Activated T-helper 17 cell treated with anti-CD3 and anti-CD28 coated beads, Interleukin-2, amount 50 U/mL, for 72 hours (primary cell): ENCODE data around the gene CRHBP. TPM values are rescaled to one million over a fixed set of nuclear protein-coding genes. Genes with fewer than 3 reads are reported as not detected.
"Not testable (repeated sequence)": the region's sequence is repeated elsewhere in the genome, so short reads cannot be mapped to it uniquely, and the experiment has no call there.

ENCODE experiments used
- ATAC-seq: fragments of 150-1000 bp; cut with Tn5 transposase; replicated peaks from 2 replicates; pipeline ENCODE4 v1.10.0; 2021; ENCODE audit warnings: mild to moderate bottlenecking, moderate library complexity
- H3K27ac Mint-ChIP-seq: one replicate; pipeline ENCODE4 v1.8.0; 2022; ENCODE audit warnings: mixed read lengths
- H3K27me3 Mint-ChIP-seq: one replicate; pipeline ENCODE4 v1.8.0; 2022; ENCODE audit warnings: mixed read lengths
- H3K36me3 Mint-ChIP-seq: one replicate; pipeline ENCODE4 v1.8.0; 2022; ENCODE audit warnings: low read depth, mild to moderate bottlenecking, mixed read lengths
- H3K4me1 Mint-ChIP-seq: one replicate; pipeline ENCODE4 v1.8.0; 2022; ENCODE audit warnings: mixed read lengths
- H3K4me3 Mint-ChIP-seq: one replicate; pipeline ENCODE4 v1.8.0; 2022; ENCODE audit warnings: mild to moderate bottlenecking, mixed read lengths
- H3K9me3 Mint-ChIP-seq: one replicate; pipeline ENCODE4 v1.8.0; 2022; ENCODE audit warnings: mixed read lengths
- total RNA-seq, 2 donors: library from RNA; stranded (reverse); gene quantifications; one replicate each; pipeline ENCODE4 v1.2.3, GENCODE V29; 2022

The CRHBP gene, protein sequence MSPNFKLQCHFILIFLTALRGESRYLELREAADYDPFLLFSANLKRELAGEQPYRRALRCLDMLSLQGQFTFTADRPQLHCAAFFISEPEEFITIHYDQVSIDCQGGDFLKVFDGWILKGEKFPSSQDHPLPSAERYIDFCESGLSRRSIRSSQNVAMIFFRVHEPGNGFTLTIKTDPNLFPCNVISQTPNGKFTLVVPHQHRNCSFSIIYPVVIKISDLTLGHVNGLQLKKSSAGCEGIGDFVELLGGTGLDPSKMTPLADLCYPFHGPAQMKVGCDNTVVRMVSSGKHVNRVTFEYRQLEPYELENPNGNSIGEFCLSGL
- under 1 TPM; 0.19 to 0.66 TPM for total RNA-seq

DNA sequence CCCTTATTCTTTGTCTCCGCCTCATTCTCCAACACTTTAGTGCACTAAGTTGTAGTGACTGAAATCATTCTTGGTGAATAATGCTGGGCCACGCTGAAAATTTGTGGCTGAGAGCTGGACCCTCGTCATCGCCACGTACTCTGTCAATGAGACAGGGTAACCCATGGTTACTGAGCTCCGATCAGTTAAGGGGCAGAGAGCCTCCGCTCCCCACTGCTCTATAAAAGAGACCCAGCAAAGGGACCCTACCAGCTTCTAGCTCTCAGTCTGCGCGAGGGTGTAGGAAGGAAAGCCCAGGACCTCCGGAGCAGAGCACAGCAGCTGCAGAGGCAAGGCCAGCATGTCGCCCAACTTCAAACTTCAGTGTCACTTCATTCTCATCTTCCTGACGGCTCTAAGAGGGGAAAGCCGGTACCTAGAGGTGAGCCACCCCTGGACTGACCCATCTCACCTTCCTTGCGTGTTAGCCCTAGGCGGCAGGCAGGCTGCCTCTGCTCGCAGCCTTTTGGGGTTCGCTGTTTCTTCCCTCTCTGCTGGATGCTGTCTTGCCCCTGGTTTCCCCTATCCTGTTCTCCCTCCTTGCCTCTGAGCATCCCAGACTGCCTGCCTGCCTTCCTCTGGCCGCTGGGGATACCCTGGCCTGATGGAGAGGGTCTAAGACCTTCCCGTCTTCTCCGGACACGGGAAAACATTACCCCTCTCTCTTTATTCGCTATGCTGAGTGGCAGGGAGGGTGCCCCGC lies at the start of gene CRHBP:
Gene CRHBP (plus strand): TSS at position 251 of the 742 bp plus-strand sequence. CDS start 90 bp downstream, at position 341.
- Mint-ChIP-seq H3K36me3 (no peaks in the 10 kb centered on the region), H3K27me3 (peaks cover 42% of the 10 kb centered on the region), H3K4me3 (no peak within 1 kb of the TSS), H3K4me1 (no peaks in the 10 kb centered on the region), H3K27ac (no peak within 1 kb of the TSS), H3K9me3 (no peaks in the 10 kb centered on the region)
- ATAC-seq = no peak

DNA sequence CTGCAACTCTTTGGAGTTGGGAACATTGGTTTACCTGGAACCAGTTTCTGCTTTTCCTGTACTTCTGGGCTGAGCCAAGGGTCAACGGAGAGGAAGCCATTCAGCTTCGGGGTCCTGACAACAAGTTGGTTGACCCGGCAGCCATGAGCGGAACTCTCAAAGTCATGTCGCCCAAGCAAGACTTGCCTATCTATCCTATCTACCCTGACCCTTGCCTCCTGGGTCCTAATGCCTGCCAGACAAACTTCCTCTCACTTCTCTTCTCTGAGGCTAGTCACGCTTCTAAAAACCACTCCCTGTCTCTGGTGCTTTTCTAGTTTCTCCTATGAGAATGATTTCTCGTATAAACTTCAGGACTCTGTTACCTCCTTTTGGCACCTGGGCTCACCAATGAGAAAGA lies 44.7 kb upstream of the CRHBP start:
- no peak overlapping the region for H3K27ac Mint-ChIP-seq
- peaks cover 4% of the 10 kb centered on the region for H3K27me3 Mint-ChIP-seq
- H3K36me3 Mint-ChIP-seq = no peaks in the 10 kb centered on the region
- H3K4me1 Mint-ChIP-seq = no peaks in the 10 kb centered on the region
- H3K4me3 Mint-ChIP-seq = no peak overlapping the region
- no peaks in the 10 kb centered on the region for H3K9me3 Mint-ChIP-seq
- ATAC-seq = no peak

DNA sequence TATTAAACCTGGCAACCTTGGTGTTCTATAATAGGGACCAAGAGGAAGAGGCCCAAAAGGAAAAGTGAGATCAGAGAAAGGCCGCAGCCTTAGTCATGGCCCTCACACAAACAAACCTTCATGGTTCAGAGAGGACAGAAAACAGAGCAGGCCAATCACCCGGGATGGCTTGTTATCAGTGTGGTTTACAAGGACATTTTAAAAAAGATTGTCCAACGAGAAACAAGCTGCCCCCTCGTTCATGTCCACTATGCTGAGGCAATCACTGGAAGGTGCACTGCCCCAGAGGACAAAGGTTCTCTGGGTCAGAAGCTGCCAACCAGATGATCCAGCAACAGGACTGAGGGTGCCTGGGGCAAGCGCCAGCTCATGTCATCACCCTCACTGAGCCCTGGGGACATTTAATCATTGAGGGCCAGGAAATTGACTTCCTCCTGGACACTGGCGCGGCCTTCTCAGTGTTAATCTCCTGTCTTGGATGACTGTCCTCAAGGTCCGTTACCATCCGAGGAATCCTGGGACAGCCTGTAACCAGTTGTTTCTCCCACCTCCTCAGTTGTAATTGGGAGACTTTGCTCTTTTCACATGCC lies 42.4 kb upstream of the CRHBP start:
- H3K36me3 Mint-ChIP-seq, H3K27ac Mint-ChIP-seq: not testable (repeated sequence)

DNA sequence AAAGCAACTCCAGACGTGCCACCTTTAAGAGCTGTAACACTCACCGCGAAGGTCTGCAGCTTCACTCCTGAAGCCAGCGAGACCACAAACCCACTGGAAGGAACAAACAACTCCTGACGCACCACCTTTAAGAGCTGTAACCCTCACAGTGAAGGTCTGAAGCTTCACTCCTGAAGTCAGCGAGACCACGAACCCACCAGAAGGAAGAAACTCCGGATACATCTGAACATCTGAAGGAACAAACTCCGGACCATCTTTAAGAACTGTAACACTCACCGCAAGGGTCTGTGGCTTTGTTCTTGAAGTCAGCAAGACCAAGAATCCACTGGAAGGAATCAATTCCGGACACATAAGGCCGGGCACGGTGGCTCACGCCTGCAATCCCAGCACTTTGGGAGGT lies 38.2 kb upstream of the CRHBP start:
- H3K4me3 Mint-ChIP-seq, ATAC-seq, H3K9me3 Mint-ChIP-seq, H3K27me3 Mint-ChIP-seq, H3K27ac Mint-ChIP-seq, H3K4me1 Mint-ChIP-seq, H3K36me3 Mint-ChIP-seq: not testable (repeated sequence)

More for the DNA sequence above, 42.4 kb upstream of the CRHBP start:
- not testable (repeated sequence) for H3K27me3 Mint-ChIP-seq, ATAC-seq, H3K9me3 Mint-ChIP-seq, H3K4me1 Mint-ChIP-seq, H3K4me3 Mint-ChIP-seq

DNA sequence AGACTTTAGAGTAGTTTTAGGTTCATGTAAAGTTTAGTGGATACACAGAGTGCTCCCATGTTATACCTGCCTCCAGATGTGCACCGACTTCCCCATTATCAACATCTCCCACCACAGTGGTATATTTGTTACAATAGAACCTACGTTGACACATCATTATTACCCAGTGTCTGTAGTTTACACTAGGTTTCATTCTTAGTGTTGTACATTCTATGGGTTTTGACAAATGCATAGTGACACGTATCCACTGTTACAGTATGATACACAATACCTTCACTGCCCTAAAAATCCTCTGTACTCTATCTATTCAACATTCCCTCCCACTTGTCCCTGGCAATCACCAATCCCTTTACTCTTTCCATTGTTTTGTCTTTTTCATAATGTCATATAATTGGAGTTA lies 34.3 kb upstream of the CRHBP start:
- no peaks in the 10 kb centered on the region for H3K4me1 Mint-ChIP-seq
- ATAC-seq = peak; percentile 66
- no peaks in the 10 kb centered on the region for H3K27me3 Mint-ChIP-seq
- H3K9me3 Mint-ChIP-seq = peaks cover 3% of the 10 kb centered on the region
- no peak overlapping the region for H3K27ac Mint-ChIP-seq
- H3K4me3 Mint-ChIP-seq = no peak overlapping the region
- no peaks in the 10 kb centered on the region for H3K36me3 Mint-ChIP-seq

DNA sequence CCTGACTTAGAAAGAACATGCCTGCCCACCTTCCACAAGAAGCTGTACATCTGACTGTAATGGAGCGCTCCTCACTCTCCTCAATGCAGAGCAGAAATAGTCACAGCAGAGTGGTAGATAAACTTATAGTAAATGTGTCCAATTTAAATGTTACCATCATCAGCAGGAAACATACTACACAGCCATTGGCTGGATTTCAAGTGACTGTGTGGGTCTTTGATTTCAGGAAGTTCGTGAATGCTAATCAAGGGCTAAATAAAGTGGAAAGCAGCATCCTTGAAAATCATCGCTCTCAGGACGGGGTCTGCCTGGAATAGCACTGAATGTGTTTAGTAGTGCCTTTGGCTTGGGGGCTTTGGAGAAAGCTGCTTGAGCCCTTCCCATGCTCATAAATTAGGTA lies 32.4 kb upstream of the CRHBP start:
- no peaks in the 10 kb centered on the region for H3K9me3 Mint-ChIP-seq
- no peaks in the 10 kb centered on the region for H3K36me3 Mint-ChIP-seq
- H3K27me3 Mint-ChIP-seq = no peaks in the 10 kb centered on the region
- no peak for ATAC-seq
- H3K4me1 Mint-ChIP-seq = no peaks in the 10 kb centered on the region
- no peak overlapping the region for H3K4me3 Mint-ChIP-seq
- no peak overlapping the region for H3K27ac Mint-ChIP-seq

DNA sequence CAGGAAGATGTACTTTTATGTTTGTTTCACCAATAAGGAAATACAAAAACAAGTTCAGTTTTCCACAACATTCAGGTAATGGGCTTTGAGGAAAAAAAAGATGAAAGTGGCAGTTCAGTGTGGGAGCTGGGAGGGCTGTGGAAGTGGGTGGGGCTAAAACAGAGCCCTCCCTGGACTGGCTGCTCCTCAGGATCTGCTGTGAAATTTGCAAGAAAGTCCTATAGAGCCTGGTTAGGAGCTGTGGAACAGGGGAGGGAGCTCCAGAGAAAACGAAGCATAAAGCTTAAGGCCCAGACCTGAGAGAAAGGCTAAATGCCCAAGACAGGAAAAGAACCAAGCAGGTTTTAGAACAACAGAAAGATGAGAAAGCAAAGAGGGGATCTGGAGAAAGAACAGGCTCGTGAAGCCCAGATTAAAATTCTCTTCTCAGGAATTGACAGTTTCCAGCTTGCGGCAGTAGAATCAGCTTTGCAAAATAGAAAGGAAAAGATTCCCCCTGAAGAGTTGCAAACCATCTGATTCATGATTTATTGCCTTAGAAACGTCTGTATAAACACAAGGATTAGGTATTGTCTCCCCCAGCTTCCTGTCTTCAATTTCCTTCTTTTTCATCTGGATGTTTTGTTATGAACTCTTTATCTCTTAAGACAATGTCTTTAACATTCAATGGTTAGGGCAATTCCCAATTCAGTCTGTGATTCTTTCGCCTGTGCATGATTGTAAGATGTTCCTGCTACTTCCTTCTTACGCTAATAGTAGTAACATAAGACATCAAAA lies 26.3 kb upstream of the CRHBP start:
- no peak for ATAC-seq
- no peaks in the 10 kb centered on the region for H3K4me1 Mint-ChIP-seq

DNA sequence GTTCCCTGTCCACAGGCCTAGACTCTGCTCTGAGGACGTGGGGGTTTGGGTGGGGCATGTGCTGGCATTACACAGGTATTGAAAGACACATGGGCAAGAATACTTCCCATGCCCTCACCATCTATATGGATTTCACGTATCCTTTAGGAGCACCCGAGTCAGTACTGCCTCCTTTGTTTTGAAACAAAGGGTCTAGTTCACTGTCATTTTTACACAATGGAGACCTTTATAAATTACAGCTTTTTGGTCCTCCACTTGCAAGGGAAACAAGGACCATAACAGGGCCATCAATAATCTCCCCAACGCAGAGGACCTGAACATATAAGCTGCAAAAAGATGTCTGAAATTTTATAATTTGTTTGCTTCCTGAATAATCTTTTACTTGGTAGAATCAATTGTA lies 24.9 kb upstream of the CRHBP start:
- H3K27me3 Mint-ChIP-seq = peaks cover 5% of the 10 kb centered on the region
- H3K4me1 Mint-ChIP-seq = no peaks in the 10 kb centered on the region
- no peaks in the 10 kb centered on the region for H3K36me3 Mint-ChIP-seq
- no peak overlapping the region for H3K4me3 Mint-ChIP-seq
- no peak overlapping the region for H3K27ac Mint-ChIP-seq
- H3K9me3 Mint-ChIP-seq = no peaks in the 10 kb centered on the region
- no peak for ATAC-seq

More for the DNA sequence above, 26.3 kb upstream of the CRHBP start:
- Mint-ChIP-seq H3K4me3 (no peak overlapping the region), H3K9me3 (no peaks in the 10 kb centered on the region), H3K27ac (no peak overlapping the region), H3K27me3 (peaks cover 3% of the 10 kb centered on the region), H3K36me3 (no peaks in the 10 kb centered on the region)

DNA sequence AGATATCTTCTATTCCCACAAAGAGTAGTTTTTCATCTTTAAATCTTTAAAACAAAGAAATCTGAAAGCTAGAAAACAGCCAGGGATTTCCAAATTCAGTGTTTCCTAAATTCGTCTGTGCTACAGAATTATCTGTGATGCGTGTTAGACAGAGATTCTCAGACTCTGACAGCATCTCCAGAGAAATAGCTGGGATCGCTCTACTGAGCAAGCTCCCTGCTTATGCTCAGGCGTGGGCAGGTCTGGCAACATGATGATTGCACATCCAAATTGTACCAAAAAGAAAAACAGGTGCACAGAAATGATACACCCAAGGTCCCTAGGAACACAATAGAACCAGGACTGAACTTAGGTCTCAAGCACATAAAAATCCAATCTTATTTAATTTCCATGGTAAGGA lies 22.8 kb upstream of the CRHBP start:
- H3K9me3 Mint-ChIP-seq = no peaks in the 10 kb centered on the region

DNA sequence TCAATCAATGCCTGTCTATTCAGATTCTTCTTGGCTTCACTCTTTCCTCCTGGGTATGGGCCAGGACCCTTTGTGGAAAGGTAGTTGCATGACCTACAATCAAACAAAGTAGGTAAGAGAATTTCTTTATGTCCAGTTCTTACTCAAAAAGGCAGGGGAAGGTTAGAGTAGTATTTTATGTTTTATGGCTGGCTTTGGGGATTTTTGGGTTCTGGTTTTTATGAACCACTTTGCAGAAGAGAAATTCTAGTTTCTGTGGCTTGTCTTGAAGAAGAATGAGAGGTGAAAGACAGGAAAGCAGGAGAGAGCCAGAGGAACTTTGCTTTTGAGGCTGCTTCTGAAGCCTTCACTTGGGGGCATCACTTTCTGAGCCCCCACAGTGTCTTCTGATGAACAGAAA lies 14.7 kb upstream of the CRHBP start:
- Mint-ChIP-seq H3K27me3 (peaks cover 9% of the 10 kb centered on the region), H3K9me3 (no peaks in the 10 kb centered on the region), H3K36me3 (no peaks in the 10 kb centered on the region), H3K4me3 (no peak overlapping the region), H3K4me1 (peaks cover 6% of the 10 kb centered on the region), H3K27ac (no peak overlapping the region)
- peak; percentile 34 for ATAC-seq

More for the DNA sequence above, 22.8 kb upstream of the CRHBP start:
- H3K36me3 Mint-ChIP-seq = no peaks in the 10 kb centered on the region
- H3K4me1 Mint-ChIP-seq = no peaks in the 10 kb centered on the region
- H3K27ac Mint-ChIP-seq = no peak overlapping the region
- peaks cover 11% of the 10 kb centered on the region for H3K27me3 Mint-ChIP-seq
- H3K4me3 Mint-ChIP-seq = no peak overlapping the region
- ATAC-seq = no peak

DNA sequence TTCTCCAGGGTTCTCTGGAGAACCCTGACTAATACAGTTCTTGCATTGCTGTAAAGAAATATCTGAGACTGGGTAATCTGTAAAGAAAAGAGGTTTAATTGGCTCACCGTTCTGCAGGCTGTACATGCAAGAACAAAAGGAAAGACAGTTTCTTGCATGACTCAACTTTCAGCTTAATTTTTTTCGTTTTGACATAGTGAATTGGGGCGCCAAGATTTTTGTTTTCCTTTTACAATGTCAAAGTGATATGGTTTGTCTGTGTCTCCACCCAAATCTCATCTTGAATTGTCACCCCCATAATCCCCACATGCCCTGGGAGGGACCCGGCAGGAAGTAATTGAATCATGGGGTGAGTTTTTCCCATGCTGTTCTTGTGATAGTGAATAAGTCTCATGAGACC lies 11.8 kb upstream of the CRHBP start:
- H3K36me3 Mint-ChIP-seq = no peaks in the 10 kb centered on the region
- no peak overlapping the region for H3K27ac Mint-ChIP-seq
- peaks cover 6% of the 10 kb centered on the region for H3K4me1 Mint-ChIP-seq
- H3K4me3 Mint-ChIP-seq = no peak overlapping the region
- ATAC-seq = peak; percentile 67
- H3K27me3 Mint-ChIP-seq = peaks cover 10% of the 10 kb centered on the region
- H3K9me3 Mint-ChIP-seq = no peaks in the 10 kb centered on the region

DNA sequence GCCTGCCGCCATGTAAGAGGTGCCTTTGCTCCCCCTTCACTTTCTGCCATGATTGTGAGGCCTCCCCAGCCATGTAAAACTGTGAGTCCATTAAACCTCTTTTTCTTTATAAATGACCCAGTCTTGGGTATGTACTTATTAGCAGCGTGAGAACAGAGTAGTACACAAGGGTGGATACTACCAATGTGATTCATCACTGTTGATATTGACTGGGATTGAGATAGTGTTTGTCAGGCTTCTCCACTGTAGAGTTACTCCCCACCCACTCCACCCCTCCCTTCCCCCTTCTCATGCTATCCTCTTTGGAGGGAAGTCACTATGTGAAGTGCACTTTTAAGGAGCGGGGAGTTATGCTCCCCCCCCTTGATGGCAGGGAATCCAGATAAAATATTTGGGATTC lies 11.4 kb upstream of the CRHBP start:
- H3K4me1 Mint-ChIP-seq = peaks cover 6% of the 10 kb centered on the region
- no peak overlapping the region for H3K27ac Mint-ChIP-seq
- no peaks in the 10 kb centered on the region for H3K36me3 Mint-ChIP-seq
- peak; percentile 16 for ATAC-seq
- no peaks in the 10 kb centered on the region for H3K9me3 Mint-ChIP-seq
- no peak overlapping the region for H3K4me3 Mint-ChIP-seq
- peaks cover 14% of the 10 kb centered on the region for H3K27me3 Mint-ChIP-seq

DNA sequence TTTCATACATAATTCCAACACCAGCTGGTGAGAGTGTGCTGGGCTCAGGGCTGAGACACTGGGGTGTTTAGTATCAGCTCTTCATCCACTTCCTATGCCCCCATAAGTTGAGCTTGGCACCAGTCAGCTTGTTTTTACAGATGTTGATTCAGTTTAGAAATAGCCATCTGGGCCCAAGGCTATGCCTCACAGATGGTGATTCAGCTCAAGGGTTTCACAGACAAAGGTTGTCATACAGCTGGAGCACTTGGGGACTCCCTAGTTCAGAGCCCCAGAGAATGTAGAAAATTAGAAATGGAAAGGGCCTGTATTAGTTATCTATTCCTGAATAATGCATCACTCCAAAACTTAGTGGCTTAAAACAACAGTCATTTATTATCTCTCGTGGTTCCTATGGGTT lies 10.3 kb upstream of the CRHBP start:
- no peaks in the 10 kb centered on the region for H3K9me3 Mint-ChIP-seq
- peaks cover 6% of the 10 kb centered on the region for H3K4me1 Mint-ChIP-seq
- H3K27me3 Mint-ChIP-seq = peaks cover 18% of the 10 kb centered on the region
- H3K27ac Mint-ChIP-seq = no peak overlapping the region
- no peak overlapping the region for H3K4me3 Mint-ChIP-seq
- peak; percentile 34 for ATAC-seq
- no peaks in the 10 kb centered on the region for H3K36me3 Mint-ChIP-seq

DNA sequence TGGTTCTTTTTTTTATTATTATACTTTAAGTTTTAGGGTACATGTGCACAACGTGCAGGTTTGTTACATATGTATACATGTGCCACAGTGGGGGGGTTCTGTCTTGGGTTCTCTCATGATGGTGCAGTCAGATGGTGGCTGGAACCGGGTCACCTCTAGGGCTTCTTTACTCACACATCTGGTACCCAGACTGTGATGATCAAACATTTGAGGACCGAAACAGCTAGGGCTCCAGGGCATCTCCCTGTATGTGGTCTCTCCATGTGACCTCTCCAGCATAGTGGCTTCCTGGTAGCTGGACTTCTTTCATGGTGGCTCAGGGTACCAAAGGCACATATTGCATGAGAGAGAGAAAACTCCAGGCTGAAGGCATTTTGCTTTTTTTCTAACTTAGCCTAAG lies 9.8 kb upstream of the CRHBP start:
- H3K9me3 Mint-ChIP-seq = no peaks in the 10 kb centered on the region
- no peak overlapping the region for H3K4me3 Mint-ChIP-seq
- no peaks in the 10 kb centered on the region for H3K36me3 Mint-ChIP-seq
- no peak for ATAC-seq
- peaks cover 18% of the 10 kb centered on the region for H3K27me3 Mint-ChIP-seq
- H3K27ac Mint-ChIP-seq = no peak overlapping the region
- peaks cover 5% of the 10 kb centered on the region for H3K4me1 Mint-ChIP-seq
